PFSK-1 (cell line): ENCODE results near the gene TMC6.

Source experiments
- FOXP2 ChIP-seq: optimal IDR thresholded peaks from 2 replicates; pipeline ENCODE3; 2011; ENCODE audit warnings: borderline replicate concordance, control low read depth, inconsistent platforms; ENCODE audit not compliant: insufficient read depth; ENCODE audit errors: extremely low read length, extremely low read depth
- POLR2AphosphoS5 ChIP-seq: IDR thresholded peaks from 2 replicates; pipeline ENCODE4 v1.6.1; 2012; ENCODE audit warnings: low read depth, mild to moderate bottlenecking, control low read depth, low read length, moderate library complexity
- REST ChIP-seq, 2 experiments: IDR thresholded peaks; 2 replicates each; pipeline versions ENCODE4 v1.6.1 to v1.8.0; 2011 to 2012; ENCODE audit warnings: low read depth in 2 of 2, low read length in 2 of 2, control low read depth in 1 of 2, inconsistent platforms in 1 of 2, mild to moderate bottlenecking in 1 of 2, moderate library complexity in 1 of 2; ENCODE audit not compliant: insufficient read depth in 1 of 2
- SIN3A ChIP-seq: IDR thresholded peaks from 2 replicates; pipeline ENCODE4 v1.6.1; 2012; ENCODE audit warnings: mild to moderate bottlenecking, low read length, moderate library complexity, borderline replicate concordance; ENCODE audit not compliant: insufficient read depth
- TAF1 ChIP-seq: IDR thresholded peaks from 2 replicates; pipeline ENCODE4 v1.6.1; 2012; ENCODE audit warnings: low read length, control low read depth, borderline replicate concordance; ENCODE audit not compliant: insufficient read depth

The TMC6 gene

DNA sequence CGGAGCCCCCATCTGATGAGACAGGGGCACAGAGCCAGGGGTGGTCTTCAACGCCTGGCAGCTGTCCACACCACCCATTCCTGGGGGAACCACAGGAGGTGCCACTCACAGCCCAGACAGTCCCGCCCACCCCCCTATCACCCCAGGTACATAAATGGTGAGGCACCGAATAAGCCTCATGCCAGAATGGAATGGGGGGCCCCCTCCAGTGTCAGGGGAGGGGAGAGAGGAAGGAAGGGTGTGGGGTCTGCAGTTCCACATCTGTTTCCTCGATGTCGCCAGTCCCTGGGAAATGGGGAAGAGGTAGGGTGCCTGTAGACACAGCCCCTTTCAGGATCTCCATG, 1.7 kb downstream of the TMC6 start:
- no peak for TF ChIP-seq TAF1
- TF ChIP-seq FOXP2: no peak
- no peak for TF ChIP-seq POLR2AphosphoS5
- TF ChIP-seq SIN3A: no peak
- no peak for TF ChIP-seq REST (IDR thresholded peaks at IDR 0.05; ENCODE audit: insufficient read depth in 1 of 2, low read depth in 2 of 2, low read length in 2 of 2)

GRCh38 chr17:78125976-78126894, 2.3 kb downstream of the TMC6 start:
- TF ChIP-seq POLR2AphosphoS5 (no peak), FOXP2 (no peak), SIN3A (no peak)

GRCh38 chr17:78125138-78125913, 3.2 kb downstream of the TMC6 start:
- TF ChIP-seq TAF1 (no peak), REST (IDR thresholded peaks at IDR 0.05; ENCODE audit: insufficient read depth in 1 of 2, low read depth in 2 of 2, low read length in 2 of 2) (no peak), FOXP2 (no peak), SIN3A (no peak), POLR2AphosphoS5 (no peak)

- TF ChIP-seq FOXP2 (no peak), SIN3A (no peak), TAF1 (no peak), REST (IDR thresholded peaks at IDR 0.05; ENCODE audit: insufficient read depth in 1 of 2, low read depth in 2 of 2, low read length in 2 of 2) (no peak), POLR2AphosphoS5 (no peak)
Measured at GRCh38 chr17:78124836-78125137, 3.8 kb downstream of the TMC6 start.

DNA sequence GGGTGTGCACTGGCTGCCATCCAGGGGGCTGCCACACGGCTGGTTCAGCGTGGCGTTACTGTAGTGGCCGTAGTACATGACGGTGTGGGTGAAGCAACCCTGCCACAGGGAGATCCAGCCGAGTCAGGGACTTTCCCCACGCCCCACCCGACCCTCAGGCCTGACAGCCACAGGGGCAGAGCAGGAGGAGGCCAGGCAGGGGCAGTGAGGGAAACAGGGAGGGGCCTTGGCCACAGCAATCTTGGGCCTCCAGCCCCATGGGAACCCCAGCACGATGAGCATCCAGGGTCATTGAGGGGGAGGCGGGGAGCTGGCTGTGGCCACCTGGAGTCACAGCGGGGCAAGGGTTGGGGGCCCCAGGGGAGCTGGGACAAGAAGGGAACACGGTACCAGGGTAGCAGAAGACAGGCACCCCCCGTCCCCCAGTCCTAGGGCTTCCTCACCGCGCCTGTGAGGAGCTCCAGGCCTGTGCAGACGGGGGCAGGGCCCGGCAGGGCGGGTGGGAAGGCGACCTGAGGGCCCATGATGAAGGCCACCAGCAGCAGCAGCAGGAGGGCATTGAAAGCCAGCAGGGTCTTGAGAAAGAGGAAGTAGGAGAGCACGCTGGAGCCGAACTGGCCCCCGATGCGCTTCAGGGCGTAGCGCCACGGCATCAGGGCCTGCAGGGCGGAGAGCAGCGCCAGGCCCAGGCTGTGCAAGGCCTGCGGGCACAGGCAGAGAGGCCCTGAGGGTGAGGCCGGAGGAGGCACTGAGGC, 4.3 kb downstream of the TMC6 start:
- no peak for TF ChIP-seq POLR2AphosphoS5
- no peak for TF ChIP-seq FOXP2
- no peak for TF ChIP-seq TAF1
- TF ChIP-seq SIN3A: no peak
- no peak for TF ChIP-seq REST (IDR thresholded peaks at IDR 0.05; ENCODE audit: insufficient read depth in 1 of 2, low read depth in 2 of 2, low read length in 2 of 2)
